ENCODE measurements around the gene TUSC1. TPM values are rescaled to one million over a fixed set of nuclear protein-coding genes. Genes with fewer than 3 reads are reported as not detected.
"Not testable (repeated sequence)": the region's sequence is repeated elsewhere in the genome, so short reads cannot be mapped to it uniquely, and the experiment has no call there.

TUSC1 gene
- total RNA-seq, 2 experiments from 2014 or later: not detected

DNA sequence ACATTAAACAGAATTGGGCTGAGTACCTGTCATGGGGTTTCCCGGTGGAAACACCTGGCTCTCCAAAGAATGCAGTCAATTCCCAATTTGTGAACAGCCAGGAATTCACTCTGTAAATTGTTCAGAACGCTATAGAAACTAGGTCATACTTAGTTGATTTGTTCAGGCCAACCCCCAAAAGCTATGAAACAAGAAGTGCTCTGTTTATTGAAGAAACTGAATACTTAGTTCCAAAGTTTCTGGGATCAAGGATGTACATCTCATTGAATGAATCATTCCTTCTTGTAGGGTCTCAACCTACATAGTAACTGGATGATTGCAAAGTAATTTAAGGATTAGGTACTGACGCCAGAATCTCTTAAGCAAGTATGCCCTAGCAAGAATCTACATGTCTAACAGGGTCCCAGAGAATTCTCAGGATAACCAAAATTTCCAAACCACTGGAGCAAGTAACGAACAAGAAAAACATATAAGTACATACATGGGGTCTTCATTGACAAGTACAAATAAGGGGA lies 659 bp upstream of the TUSC1 start:
- no peak for DNase-seq
- Mint-ChIP-seq H3K4me1 (ENCODE audit: low read depth) (no peaks in the 10 kb centered on the region), H3K4me3 (no peak overlapping the region), H3K36me3 (peaks cover 4% of the 10 kb centered on the region), H3K27me3 (peaks cover 17% of the 10 kb centered on the region), H3K27ac (no peak overlapping the region), H3K9me3 (peaks cover 3% of the 10 kb centered on the region)
- ChIA-PET POLR2A (no interaction called here), CTCF (no interaction called here)
- intact Hi-C loops (cut with micrococcal nuclease): no loop called here

- intact Hi-C loops (cut with micrococcal nuclease): no loop called here
- no peak for DNase-seq
- ChIA-PET CTCF (no interaction called here), POLR2A (no interaction called here)
- Mint-ChIP-seq H3K9me3 (peaks cover 3% of the 10 kb centered on the region), H3K36me3 (peaks cover 4% of the 10 kb centered on the region), H3K27ac (no peak overlapping the region), H3K4me1 (ENCODE audit: low read depth) (no peaks in the 10 kb centered on the region), H3K27me3 (peaks cover 17% of the 10 kb centered on the region), H3K4me3 (no peak overlapping the region)
Measured at GRCh38 chr9:25677301-25678146, 720 bp downstream of the TUSC1 start.

- POLR2A ChIA-PET; H3K9me3 Mint-ChIP-seq; H3K4me1 Mint-ChIP-seq (ENCODE audit: low read depth); DNase-seq; intact Hi-C loops (cut with micrococcal nuclease); H3K4me3 Mint-ChIP-seq; CTCF ChIA-PET; H3K36me3 Mint-ChIP-seq; H3K27ac Mint-ChIP-seq: not testable (repeated sequence)
- peaks cover 17% of the 10 kb centered on the region for H3K27me3 Mint-ChIP-seq
Measured at GRCh38 chr9:25675858-25676257, 2.4 kb downstream of the TUSC1 start.

DNA sequence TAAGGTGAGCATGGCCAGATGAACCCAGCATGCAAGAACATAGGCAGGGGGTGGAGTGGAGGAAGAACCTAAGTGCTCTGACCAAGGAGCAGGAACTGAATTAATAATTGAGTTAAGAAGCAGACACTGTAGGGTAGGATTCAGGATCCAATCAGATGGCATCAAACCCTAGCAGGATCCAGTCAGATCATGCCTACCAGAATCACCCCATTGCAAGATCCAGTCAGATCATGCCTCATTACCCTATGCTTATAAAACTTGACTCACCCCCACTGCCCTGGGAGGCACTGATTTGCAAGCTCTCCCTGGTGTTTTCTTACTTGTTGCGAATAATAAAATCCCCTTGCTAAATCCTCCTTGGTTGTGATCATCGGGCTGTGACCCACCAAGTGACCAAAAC lies 19.7 kb downstream of the TUSC1 start:
- intact Hi-C loops (cut with micrococcal nuclease): no loop called here
- ChIA-PET POLR2A (no interaction called here), CTCF (no interaction called here)
- no peaks in the 10 kb centered on the region for H3K4me1 Mint-ChIP-seq (ENCODE audit: low read depth)
- DNase-seq: no peak
- peaks cover 4% of the 10 kb centered on the region for H3K9me3 Mint-ChIP-seq
- no peaks in the 10 kb centered on the region for H3K36me3 Mint-ChIP-seq
- H3K27me3 Mint-ChIP-seq: no peaks in the 10 kb centered on the region
- H3K4me3 Mint-ChIP-seq: no peak overlapping the region
- H3K27ac Mint-ChIP-seq: no peak overlapping the region

- Mint-ChIP-seq H3K27ac (no peak overlapping the region), H3K36me3 (no peaks in the 10 kb centered on the region), H3K4me1 (ENCODE audit: low read depth) (no peaks in the 10 kb centered on the region), H3K9me3 (peaks cover 6% of the 10 kb centered on the region), H3K27me3 (no peaks in the 10 kb centered on the region), H3K4me3 (no peak overlapping the region)
- CTCF ChIA-PET: no interaction called here
- intact Hi-C loops (cut with micrococcal nuclease): no loop called here
- POLR2A ChIA-PET: no interaction called here
- DNase-seq: no peak
Measured at GRCh38 chr9:25654417-25654816, 23.8 kb downstream of the TUSC1 start.

DNA sequence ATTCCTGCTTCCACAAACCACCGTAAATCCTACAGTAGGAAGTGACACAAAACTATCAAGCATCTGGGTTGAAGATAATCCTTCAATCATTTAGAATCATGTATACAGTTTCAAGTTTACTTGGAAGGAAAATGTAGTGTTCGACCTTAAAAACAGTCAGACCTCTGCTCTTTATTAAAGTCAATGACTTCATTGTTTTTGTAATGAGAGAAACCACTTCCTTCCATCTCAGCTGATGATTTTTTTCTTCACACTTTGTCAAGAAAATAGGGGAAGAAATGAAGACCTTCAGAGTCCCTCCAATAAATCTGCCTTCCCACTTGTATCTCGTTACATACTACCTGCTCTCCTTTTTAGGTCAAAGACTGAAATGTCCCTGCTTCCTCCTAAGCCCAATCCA lies 30.1 kb downstream of the TUSC1 start:
- ChIA-PET POLR2A (no interaction called here), CTCF (no interaction called here)
- no peak overlapping the region for H3K4me3 Mint-ChIP-seq
- no peak overlapping the region for H3K27ac Mint-ChIP-seq
- no peaks in the 10 kb centered on the region for H3K36me3 Mint-ChIP-seq
- no peak for DNase-seq
- H3K9me3 Mint-ChIP-seq: peaks cover 19% of the 10 kb centered on the region
- H3K4me1 Mint-ChIP-seq (ENCODE audit: low read depth): no peaks in the 10 kb centered on the region
- intact Hi-C loops (cut with micrococcal nuclease): loop anchor here (10.0 kb wide), 1 partner anchor 57 kb away; no protein-coding TSS in a partner anchor
- H3K27me3 Mint-ChIP-seq: no peaks in the 10 kb centered on the region

DNA sequence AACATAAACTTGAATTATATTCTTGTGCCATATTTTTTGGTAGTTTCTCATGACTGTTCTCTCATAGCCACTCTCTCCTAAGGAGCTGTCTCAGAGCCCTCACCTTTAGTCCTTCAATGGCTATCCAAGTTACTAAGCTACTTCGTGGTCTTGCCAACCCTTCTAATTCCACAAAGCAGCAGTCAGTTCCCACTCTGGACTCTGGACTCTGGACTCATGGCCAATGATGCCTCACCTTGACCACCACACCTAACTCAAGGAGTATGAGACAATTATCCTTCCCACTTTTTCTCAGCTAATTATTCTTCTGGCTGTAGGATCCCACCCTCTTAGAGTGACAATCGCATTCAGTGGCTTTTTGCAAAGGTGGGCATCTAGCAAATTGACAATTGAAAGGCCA lies 42.2 kb downstream of the TUSC1 start:
- POLR2A ChIA-PET: no interaction called here
- intact Hi-C loops (cut with micrococcal nuclease): no loop called here
- no peaks in the 10 kb centered on the region for H3K27me3 Mint-ChIP-seq

DNA sequence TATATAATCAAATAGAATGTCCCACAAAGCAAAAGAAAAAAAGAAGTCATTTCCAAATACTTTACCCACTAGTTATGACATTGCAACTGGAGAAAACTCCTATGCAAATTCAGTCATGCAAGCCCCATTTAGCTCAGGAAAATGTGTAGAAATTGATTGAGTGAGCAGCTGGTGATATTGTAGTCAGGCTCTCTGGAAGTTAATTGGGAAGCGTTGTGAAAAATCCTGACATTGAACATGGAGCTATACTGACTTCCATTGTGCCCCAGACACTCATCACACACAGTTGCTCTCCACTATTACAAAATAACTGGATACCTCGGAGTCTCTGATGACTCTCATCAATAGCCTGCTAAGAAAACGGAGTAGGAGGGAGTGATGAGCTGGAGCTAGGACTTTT lies 49.0 kb downstream of the TUSC1 start:
- intact Hi-C loops (cut with micrococcal nuclease): no loop called here
- no peak for DNase-seq
- Mint-ChIP-seq H3K9me3 (peaks cover 30% of the 10 kb centered on the region), H3K27ac (no peak overlapping the region), H3K27me3 (no peaks in the 10 kb centered on the region), H3K36me3 (no peaks in the 10 kb centered on the region), H3K4me1 (ENCODE audit: low read depth) (no peaks in the 10 kb centered on the region), H3K4me3 (no peak overlapping the region)
- CTCF ChIA-PET: no interaction called here
- POLR2A ChIA-PET: no interaction called here

More for the DNA sequence above, 42.2 kb downstream of the TUSC1 start:
- DNase-seq: no peak
- H3K27ac Mint-ChIP-seq: no peak overlapping the region
- H3K9me3 Mint-ChIP-seq: peaks cover 6% of the 10 kb centered on the region
- no peaks in the 10 kb centered on the region for H3K36me3 Mint-ChIP-seq
- CTCF ChIA-PET: no interaction called here
- H3K4me1 Mint-ChIP-seq (ENCODE audit: low read depth): no peaks in the 10 kb centered on the region
- no peak overlapping the region for H3K4me3 Mint-ChIP-seq

All from activated CD4-positive, alpha-beta memory T cell treated with anti-CD3 and anti-CD28 coated beads for 36 hours (primary cell).